Measurements from ENCODE around the gene HOXB13.

DNA sequence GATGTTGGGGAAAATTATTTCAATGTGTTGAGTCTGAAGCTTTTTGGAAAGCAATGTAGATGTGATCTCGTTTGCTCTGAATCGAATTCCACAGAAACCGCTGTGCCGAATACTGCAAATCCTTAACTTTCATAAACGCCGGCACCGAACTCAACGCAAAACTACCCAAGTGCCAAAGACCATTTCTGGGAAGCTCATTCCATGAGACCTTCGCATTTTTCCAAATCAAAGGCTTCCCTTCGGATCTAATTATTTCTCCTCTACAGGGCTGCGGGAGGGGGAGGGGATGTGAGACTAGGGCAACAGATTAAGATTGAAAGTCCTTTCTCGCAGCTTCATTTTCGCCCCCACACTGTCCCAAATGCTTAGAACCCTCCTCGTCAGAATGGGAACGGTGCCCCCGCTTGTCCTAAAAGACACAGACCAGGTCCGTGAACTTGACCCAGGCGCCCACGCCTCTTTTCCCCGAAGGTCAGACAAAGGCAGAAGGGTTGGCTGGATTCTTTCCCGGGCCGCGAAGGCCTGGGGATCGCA lies 10.3 kb downstream of the HOXB13 start:
- TF ChIP-seq TAF1 (IDR thresholded peaks at IDR 0.05; ENCODE audit: borderline replicate concordance, low read depth, low read length) = no peak
- TF ChIP-seq CTCF (IDR thresholded peaks at IDR 0.05) = no peak
- no peak for TF ChIP-seq YY1 (IDR thresholded peaks at IDR 0.05; ENCODE audit: low read depth)

Data from SK-N-SH (cell line).